NOMO-1 treated with dmso at 0.1 percent for 144 hours (cell line): ENCODE data around the gene IL13.

Experiments used
- DNase-seq: peaks from one replicate; lab custom pipeline; 2025; ENCODE audit not compliant: unreplicated experiment; lab: John Stamatoyannopoulos, UW

Gene IL13

DNA sequence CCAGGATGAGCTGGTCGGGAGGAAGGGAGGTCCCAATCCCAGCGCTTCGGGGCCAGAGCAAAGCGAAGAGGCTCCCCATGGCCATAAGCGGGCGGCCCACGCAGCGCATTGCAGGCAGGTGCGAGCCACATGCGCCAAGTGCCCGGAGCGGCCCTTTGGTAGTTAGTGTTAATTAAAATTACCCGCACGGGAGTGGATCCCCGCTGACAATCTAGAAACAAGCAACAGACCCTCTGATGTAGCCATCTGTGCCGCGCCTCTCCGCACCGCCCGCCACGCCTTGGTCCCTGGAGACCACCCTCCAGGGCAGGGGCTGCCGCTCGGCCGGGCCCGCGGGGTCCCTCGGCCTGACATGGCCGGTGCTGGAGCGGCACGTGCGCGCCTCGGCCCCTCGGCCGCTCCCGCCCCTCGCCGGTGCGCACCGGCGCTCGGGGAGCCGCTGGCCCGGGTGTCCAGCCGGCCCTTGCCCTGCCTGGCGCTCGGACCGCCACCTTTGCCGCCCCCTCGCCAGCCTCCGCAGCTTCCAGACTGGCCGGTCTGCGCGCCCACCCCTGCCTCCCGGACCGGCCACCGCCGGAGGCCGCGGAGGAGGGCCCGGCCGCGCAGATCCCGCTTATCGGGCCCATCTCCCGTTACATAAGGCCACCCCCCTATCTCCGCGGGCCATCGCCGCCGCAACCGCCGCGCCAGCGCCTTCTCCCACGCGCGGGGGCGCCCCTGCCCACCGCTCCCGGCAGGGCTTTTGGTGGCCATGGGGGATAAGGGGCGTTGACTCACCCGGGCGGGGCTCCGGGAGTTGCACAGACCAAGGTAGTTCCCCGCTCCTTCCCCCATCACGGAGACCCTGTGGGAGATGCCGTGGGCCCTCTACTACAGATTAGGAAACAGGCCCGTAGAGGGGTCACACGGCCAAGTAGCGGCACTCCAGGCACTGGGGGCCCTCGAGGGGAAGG, 1.9 kb upstream of the IL13 start:
- DNase-seq = no peak

DNA sequence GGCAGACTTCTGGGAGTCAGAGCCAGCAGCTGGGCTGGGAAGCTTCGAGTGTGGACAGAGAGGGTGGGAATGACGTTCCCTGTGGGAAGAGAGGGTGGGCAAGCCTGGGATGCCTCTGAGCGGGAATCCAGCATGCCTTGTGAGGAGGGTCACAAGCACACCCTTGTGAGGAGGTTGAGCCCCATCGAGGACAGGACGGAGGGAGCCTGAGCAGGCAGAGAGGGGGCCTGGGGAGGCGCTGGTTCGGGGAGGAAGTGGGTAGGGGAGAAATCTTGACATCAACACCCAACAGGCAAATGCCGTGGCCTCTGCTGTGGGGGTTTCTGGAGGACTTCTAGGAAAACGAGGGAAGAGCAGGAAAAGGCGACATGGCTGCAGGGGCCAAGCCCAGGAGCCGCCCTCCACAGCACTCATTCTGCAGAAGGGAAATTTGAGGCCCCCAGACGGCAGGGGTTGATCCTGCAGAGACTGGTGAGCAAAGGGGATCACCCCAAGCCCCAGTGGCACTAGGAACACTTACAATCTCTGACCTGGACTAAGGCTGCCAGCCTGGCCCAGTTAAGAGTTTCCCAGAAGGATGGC, 1.1 kb upstream of the IL13 start:
- DNase-seq = no peak

DNA sequence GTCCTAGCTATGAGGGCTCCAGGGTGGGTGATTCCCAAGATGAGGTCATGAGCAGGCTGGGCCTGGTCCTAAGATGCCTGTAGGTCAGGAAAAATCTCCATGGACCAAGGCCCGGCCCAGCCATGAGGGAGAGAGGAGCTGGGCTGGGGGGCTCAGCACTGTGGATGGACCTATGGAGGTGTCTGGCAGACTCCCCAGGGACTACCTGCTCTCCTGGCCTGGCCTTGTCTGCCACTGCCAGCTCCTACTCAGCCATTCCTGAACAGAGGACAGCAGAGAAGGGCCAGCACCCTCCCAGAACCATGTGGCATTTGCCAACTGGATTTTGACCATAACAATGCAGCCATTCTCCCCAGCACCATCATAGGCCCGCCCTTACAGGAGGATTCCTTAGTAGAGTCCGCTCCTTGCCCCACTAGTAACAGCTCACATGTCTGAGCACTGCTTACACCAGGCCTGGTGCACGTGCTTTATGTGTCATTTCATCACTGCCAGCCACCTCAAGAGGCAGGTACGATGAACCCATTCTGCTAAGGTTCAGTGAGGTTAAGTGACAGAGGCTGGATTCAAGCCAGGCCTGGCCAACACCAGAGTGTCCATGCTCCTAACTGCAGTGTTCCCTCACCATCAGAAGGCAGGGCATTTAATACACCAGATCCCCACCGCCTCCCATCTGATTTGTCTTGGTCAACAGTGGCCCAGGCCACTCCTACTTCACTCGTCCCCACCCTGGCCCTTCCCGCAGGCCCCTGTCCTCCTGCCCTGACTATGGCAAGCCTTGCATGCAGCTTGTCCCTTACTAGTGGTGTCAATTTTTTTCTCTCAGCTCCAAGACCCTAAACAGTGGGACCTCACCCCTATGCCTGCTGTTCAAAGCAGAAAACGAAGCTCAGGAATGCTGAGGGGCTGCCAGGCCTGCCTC, 669 bp downstream of the IL13 start:
- no peak for DNase-seq

DNA sequence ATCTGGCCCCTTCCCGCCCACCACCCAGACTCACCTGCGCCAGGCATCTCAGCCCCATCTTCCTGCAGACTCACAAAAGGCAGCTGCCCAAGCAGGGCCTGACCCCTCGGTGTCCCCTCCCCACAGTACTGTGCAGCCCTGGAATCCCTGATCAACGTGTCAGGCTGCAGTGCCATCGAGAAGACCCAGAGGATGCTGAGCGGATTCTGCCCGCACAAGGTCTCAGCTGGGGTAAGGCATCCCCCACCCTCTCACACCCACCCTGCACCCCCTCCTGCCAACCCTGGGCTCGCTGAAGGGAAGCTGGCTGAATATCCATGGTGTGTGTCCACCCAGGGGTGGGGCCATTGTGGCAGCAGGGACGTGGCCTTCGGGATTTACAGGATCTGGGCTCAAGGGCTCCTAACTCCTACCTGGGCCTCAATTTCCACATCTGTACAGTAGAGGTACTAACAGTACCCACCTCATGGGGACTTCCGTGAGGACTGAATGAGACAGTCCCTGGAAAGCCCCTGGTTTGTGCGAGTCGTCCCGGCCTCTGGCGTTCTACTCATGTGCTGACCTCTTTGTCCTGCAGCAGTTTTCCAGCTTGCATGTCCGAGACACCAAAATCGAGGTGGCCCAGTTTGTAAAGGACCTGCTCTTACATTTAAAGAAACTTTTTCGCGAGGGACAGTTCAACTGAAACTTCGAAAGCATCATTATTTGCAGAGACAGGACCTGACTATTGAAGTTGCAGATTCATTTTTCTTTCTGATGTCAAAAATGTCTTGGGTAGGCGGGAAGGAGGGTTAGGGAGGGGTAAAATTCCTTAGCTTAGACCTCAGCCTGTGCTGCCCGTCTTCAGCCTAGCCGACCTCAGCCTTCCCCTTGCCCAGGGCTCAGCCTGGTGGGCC, 1.9 kb downstream of the IL13 start:
- no peak for DNase-seq

DNA sequence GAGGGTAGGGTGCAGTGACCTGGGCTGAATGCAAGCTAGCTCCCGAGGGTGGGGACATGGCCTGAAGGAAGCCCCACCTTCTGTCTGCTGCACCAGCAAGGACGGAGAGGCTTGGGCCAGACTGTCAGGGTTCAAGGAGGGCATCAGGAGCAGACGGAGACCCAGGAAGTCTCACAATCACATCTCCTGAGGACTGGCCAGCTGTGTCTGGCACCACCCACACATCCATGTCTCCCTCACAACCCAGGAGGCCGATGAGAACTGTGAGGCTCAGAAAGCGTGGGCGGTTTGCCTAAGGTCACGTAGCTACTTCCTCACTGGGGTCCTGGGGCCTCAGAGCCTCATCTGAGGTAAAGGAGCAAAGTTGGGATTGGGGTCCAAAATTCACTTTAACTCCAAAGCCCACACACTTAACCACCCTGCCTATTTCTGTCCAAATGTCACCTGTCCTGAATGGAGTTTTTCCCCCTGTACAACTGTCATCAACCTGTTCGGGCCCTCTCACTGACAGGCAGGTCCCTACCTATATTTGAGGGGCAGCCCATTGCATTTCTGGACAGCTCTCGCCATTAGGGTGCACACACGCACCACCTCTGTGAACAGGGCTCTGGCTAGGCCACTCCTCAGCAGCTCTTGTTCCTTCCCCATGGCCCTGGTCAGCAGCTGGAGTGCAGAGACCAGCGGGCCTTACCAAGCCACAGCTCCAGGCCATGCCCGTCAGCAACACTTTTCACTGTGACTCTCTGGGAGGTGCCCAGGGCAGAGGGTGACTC, 3.4 kb downstream of the IL13 start:
- DNase-seq = no peak

DNA sequence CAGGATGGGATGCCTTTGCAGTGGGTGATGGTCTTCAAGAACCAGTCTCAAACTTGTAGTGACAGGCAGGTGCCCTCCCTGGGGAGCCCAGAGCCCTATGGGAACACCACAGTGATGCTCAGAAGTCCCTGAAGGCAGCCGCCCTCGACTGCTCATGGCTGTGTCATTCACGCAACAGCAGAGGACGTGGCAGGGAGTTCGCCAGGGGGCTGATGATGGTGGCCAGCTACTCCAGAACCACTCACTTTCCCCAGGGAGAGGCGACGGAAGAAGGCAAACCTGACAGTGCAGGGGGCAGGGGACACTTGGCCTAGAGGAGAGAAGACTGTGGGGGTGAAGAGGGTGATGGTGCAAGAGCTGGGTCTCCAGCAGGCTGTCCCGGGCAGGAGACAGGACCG, 4.0 kb downstream of the IL13 start:
- DNase-seq = no peak

DNA sequence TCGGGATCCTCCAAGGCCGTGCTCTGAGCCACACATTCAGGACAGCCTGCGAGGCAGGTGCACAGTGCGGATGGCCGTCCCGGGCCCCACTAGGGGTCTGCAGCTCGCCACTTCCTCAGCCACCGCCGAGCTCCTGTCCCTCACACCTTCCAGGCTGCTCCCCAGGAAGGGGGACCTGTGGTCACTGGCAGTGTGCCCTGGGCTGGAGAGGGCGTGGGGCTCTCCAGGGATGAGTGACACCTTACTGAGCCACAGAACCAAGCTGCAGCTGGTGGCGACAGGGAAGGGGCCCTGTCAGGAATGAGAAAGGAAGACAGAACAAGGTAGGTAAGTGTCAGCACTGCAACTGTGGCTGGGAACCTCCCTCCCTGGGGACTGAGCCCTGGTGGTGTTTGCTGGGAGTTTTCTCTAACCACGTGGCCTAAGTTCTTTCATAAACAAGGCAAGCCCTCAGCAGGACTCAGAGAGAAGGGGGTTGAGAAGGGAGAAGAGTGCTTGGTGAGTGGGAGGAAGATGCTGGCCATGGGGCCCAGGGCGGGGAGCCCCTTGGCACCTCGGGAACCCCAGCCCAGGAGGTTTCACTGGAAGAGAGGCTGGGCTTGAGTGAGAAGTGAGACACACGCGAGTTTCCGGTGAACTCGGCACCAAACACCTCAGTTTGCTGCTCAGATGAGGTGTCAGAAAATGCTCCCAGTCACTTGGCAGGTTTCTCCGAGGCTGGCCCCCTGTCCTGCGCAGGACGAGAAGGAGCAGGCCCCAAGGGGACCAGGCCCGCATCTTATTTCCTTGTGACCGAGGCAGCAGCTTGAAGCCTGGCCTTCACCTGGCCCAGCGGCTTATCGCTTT, 5.2 kb downstream of the IL13 start:
- no peak for DNase-seq

DNA sequence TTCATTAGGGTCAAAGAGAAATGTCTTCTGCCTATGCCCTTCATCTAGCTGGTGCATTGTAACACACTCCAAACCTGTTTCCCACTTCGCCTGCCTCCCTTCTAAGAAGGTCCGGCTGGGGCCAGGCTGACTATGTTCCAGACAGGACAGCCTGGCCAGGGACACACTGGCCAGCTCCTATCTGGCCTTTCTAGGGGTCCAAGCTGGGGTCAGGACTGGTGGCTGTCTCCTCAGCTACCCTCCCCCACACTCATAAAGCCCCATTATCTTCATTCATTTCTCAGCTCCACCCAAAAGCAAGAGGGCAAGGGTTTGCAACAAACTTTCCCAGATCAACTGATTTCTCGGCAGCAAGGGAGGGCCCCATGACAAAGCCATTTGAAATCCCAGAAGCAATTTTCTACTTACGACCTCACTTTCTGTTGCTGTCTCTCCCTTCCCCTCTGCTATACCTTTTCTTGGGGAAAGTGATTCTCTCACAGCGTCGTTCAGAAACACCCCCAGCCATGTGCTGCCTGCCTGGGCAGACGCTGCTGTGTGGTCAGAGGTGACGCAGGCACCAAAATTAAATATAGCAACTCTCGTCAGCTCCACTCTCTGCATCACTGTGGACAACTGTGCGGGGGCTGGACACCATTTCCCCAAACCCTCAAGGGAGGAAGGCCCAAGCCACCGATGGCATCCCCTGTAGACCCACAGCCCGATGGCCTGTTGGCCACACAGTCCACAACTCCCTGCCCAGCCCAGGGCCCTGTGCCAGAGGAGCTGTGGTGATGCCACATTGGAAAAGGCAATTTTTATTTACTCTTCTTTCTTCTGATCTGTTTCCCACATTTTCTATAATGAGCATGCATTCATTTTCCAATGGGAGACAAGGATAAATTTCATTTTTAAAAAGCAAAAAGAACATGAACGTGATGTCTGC, 6.1 kb downstream of the IL13 start:
- no peak for DNase-seq

DNA sequence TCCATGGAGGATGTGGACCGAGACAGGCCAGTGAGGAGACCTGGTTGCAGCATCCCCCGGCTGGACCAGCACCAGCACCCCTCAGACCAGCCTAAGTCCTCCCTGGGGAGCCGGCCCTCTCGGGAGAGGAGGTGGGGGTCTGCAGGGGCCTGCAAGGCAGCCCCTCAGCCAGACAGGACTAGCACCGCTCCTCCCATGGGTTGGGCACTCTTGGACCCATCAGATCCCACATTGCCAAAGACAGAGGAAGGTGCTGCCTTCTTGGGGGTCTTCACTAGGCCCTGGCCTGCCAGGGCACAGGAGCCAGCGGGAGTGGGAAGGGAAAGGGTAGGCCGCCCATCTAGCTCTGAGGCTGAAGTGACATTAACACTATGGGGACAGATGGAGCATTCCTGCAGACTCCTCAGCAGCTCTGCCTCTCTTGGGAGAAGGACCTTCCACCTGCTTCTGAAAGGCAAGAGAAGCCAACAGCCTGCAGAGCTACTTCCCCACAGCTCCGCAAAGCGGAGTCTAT, 6.8 kb downstream of the IL13 start:
- DNase-seq = no peak

DNA sequence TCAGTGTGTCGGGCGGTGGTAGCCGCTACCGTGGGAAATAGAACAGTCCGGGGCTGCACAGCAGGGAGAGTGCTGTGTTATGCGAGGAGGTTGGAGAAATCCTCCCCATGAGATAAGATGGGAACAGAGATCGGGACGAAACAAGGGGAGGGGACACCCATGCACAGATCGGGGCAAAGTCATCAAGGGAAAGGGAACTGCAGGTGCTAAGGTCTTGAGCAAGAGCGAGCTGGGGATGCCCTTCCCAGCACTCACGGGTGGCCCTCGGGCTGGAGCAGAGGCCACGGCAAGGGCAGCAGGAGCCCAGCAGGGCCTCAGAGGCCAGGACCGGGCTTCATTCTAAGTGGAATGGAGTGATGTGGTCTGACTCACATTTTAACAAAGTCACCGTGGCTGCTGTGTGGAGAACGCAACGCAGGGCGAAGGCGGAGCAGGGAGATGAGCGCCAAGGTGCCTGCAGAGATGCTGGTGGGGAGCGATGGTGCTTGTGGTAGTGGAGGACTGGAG, 7.7 kb downstream of the IL13 start:
- DNase-seq = no peak

DNA sequence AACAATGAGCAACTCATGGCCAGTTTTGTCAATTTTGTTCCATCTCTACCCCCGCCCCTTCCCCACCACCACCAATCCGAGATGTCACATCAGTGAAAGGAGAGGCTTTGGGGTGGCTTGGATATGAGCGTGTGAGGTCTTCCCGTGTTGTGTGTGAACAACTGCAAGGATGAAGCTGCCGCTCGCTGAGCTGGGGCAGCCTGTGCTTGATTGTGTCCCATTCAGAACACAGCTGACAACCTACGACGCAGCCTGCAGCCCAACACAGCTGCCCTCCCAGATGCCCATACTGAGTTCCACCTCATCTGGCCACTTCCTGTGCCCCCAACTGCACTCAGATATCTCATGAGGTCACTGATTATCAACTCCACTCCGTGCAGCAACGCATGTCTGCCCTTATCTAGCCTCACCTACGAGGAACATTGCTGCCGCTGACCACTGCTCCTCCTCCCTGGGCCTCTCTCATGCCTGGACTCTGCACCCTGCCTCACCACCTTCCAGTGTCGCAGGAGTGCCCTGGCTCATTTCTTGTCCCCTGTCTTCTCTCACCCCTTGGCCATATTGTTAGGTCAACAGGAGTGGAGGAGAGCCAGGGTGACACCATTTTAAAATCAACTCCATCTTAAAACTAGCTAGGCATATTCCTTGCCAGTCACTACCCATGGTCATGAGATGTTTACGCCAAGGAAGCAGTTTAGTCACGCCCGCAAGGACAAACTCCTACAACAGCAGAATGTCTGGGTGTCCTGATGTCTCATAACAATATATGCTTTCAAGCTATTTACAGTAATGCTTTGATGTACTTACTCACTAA, 8.5 kb downstream of the IL13 start:
- DNase-seq = no peak

DNA sequence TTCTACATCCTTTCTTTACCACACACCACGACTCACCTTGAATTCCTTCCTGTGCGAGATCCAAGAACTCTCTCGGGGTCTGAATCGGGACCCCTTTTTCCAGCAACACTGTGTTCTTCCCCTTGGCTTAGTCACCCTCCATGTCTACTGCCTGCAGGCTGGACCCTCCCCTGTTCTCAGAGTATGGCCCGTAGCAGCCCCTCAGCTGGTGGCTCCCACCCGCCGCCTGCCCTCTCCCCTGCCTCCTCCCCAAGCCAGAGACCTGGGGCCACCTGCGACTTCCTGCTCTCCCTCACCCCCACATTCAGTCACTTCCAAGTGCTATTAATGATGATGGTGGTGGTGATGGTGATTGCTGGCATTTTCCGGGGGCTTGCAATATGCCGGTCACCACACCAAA, 9.3 kb downstream of the IL13 start:
- DNase-seq = no peak

DNA sequence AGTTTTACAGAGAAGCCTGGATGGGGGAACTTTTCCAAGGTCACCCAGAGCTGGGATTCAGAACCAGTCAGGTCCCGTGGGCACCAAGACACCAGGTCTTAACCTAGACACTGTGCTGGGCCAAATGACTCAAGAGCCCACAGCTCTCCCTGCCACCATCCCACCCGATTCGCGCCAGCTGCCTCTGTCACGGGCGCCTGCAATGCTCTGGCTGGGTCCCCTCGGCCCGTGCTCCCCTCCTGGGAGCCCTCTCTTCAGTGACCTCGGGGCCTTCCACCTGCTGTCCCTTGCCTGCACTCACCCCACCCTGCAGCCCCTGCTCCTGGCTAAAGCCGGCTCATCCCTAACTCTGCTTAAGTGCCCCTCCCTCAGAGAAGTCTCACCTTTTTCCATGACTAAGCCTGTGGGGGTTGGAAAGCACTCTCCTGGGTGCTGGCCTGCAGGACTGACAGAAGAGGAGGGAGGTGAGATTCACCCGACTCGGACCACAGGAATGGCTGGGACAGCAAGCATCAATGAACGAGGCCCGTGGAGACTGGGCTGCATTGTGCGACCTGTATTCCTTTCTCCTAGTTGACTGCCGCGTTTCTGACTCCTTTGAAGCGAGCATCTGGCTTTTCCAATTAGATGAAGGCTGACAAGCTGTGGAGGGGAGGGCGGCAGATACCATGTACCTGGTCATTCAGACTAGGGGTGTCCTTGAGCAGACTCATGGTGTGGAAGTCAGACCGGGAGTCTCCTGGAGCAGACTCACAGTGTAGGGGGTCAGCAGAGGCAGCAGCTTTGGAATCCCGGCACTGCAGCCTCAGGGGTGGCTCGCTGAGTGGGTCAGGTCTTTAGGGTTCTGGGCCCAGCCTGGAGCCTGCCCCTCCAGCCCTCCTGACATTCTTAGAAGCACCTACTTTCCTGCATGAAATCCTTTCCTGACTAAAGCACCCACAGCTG, 10.1 kb downstream of the IL13 start:
- DNase-seq = no peak

DNA sequence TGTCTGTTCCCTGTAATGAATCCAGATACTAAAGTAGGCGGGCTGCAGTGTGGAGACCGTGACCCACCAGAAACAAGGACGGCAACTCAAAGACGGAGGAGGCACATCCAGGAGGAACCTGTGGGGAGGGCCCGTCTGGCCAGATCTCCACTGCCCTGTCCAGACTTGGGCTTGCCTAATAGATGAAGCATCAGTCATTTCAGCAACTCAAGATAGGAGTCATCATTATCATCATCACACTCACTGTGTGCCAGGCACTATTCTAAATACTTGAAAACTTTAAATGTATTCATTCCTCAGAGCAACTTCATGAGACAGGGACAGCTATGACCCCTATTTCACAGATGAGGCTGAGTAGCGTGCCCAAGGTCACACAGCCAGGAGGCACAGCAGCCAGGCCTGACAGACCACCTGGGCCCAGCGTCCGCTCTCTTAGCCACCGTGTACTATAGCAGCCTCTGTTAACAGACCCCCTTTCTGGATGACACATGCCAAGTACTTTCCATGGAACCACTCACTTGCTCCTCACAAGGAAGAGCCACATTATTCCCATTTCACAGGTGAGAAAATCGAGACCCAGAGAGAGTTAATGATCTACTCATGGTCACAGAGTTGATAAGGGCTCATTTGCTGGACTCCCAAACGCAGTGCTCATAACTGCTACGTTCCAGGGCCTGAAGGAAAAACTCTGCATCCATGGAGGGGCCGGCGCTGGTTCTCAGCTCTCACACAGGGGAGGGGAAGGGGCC, 10.9 kb downstream of the IL13 start:
- no peak for DNase-seq

DNA sequence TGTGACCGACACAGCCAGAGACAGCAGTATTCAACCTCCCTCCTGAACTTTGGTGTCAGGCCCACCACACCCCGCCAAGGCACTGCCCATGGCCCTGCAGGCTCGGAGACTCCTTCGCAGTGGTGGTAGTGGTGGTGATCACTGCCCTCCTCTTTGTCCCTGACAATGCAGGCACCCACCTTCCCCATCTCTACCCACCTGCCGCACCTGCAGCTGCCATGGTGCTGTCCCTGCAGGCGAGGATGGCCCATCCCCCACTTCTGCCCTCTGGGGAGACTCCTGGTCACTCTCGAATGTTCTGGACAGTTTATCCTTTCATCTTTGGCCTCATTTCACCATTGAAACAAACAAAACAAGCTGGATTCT, 11.5 kb downstream of the IL13 start:
- no peak for DNase-seq
